Panc1 (cell line): ENCODE data around the gene CYFIP2. TPM values are rescaled to one million over a fixed set of nuclear protein-coding genes. Genes with fewer than 3 reads are reported as not detected.

Experiments
- ATAC-seq: fragments of 200-7000 bp; cut with Tn5 transposase; 2 replicates; pipeline ENCODE4 v1.9.1; 2020; ENCODE audit warnings: mild to moderate bottlenecking, moderate library complexity
- BruUV-seq: library from RNA; stranded (reverse); fragments of 400-500 nt; replicated peaks from 2 replicates; lab custom pipeline; 2021; lab: Mats Ljungman, UMichigan
- CTCF ChIA-PET: fragments of 300-600 bp; sonication (Branson Sonifier 250); formaldehyde crosslinking; loops from one replicate; lab custom pipeline; 2022; ENCODE audit warnings: antibody characterized with exemption; lab: Charles Lee
- POLR2A ChIA-PET: fragments of 300-600 bp; sonication (Branson Sonifier 250); formaldehyde crosslinking; loops from one replicate; lab custom pipeline; 2022; ENCODE audit warnings: antibody characterized with exemption; lab: Charles Lee
- DNase-seq: peaks from one replicate; pipeline ENCODE4 v3.0.0-alpha.2; 2010; ENCODE audit warnings: low read depth, low spot score
- H3K27ac ChIP-seq: 2 replicates; pipeline ENCODE4 v1.5.1; 2011; ENCODE audit warnings: mild to moderate bottlenecking, low read length, inconsistent platforms
- H3K27me3 ChIP-seq: fragments of 200-500 bp; sonication (Bioruptor generic); 2 replicates; pipeline ENCODE4 v1.6.0; 2014; ENCODE audit warnings: low read length, inconsistent platforms; ENCODE audit not compliant: control insufficient read depth, insufficient read depth
- H3K36me3 ChIP-seq: fragments of 200-500 bp; sonication (Bioruptor generic); 2 replicates; pipeline ENCODE4 v1.5.1; 2014; ENCODE audit warnings: inconsistent platforms, mild to moderate bottlenecking, low read length, moderate library complexity; ENCODE audit not compliant: control insufficient read depth, insufficient read depth
- H3K4me1 ChIP-seq: 2 replicates; pipeline ENCODE4 v1.5.1; 2011; ENCODE audit warnings: inconsistent platforms, mild to moderate bottlenecking, low read length, moderate library complexity; ENCODE audit not compliant: control insufficient read depth, insufficient read depth
- H3K4me3 ChIP-seq, 2 experiments: 2 replicates each; pipeline ENCODE4 v1.5.1; 2011 to 2012; ENCODE audit warnings: low read depth in 2 of 2, low read length in 2 of 2, mild to moderate bottlenecking in 2 of 2, inconsistent platforms in 1 of 2, moderate library complexity in 1 of 2
- H3K9me3 ChIP-seq: fragments of 200-500 bp; sonication (Bioruptor generic); 2 replicates; pipeline ENCODE4 v1.5.1; 2014; ENCODE audit warnings: low read depth, mild to moderate bottlenecking, inconsistent platforms, low read length, moderate library complexity; ENCODE audit not compliant: control insufficient read depth, insufficient read depth
- POLR2AphosphoS5 ChIP-seq: IDR thresholded peaks from 2 replicates; pipeline ENCODE4 v1.6.1; 2012; ENCODE audit warnings: mild to moderate bottlenecking, low read depth, low read length, moderate library complexity
- SIN3A ChIP-seq: IDR thresholded peaks from 2 replicates; pipeline ENCODE4 v1.6.1; 2012; ENCODE audit warnings: low read depth, mild to moderate bottlenecking, low read length, moderate library complexity, borderline replicate concordance; ENCODE audit not compliant: insufficient read depth
- TCF7L2 ChIP-seq: IDR thresholded peaks from 2 replicates; pipeline ENCODE4 v1.6.1; 2011; ENCODE audit warnings: mild to moderate bottlenecking, low read depth, low read length, inconsistent platforms
- in situ Hi-C: cut with HindIII; loops from 2 replicates; pipeline ENCODE4 v1.10.0; 2016; ENCODE audit warnings: low sequenced_read_pairs, low pct_unique_long_range_greater_than_20kb
- intact Hi-C: fragments of 100-400 bp; cut with micrococcal nuclease; formaldehyde crosslinking; loops from one replicate; pipeline ENCODE4 v1.10.0; 2022; ENCODE audit not compliant: unreplicated experiment
- total RNA-seq: library from RNA; stranded (reverse); gene quantifications from one replicate; pipeline ENCODE4 v1.2.1, GENCODE V29; 2021; ENCODE audit not compliant: unreplicated experiment
- TF ChIP-seq, protein P1 (sequence below): fragments of 450-650 bp; IDR thresholded peaks from 2 replicates; pipeline ENCODE4 v1.5.1; 2017; ENCODE audit warnings: mild to moderate bottlenecking
- TF ChIP-seq, protein P2 (sequence below), 2 experiments: IDR thresholded peaks; 2 replicates each; pipeline ENCODE4 v1.6.1; 2011 to 2012; ENCODE audit warnings: low read depth in 2 of 2, control low read depth in 1 of 2, low read length in 1 of 2, mild to moderate bottlenecking in 1 of 2, moderate library complexity in 1 of 2; ENCODE audit not compliant: insufficient read depth in 1 of 2

Gene CYFIP2
- total RNA-seq, 1 experiment from 2014 or later: 0.80 TPM

DNA sequence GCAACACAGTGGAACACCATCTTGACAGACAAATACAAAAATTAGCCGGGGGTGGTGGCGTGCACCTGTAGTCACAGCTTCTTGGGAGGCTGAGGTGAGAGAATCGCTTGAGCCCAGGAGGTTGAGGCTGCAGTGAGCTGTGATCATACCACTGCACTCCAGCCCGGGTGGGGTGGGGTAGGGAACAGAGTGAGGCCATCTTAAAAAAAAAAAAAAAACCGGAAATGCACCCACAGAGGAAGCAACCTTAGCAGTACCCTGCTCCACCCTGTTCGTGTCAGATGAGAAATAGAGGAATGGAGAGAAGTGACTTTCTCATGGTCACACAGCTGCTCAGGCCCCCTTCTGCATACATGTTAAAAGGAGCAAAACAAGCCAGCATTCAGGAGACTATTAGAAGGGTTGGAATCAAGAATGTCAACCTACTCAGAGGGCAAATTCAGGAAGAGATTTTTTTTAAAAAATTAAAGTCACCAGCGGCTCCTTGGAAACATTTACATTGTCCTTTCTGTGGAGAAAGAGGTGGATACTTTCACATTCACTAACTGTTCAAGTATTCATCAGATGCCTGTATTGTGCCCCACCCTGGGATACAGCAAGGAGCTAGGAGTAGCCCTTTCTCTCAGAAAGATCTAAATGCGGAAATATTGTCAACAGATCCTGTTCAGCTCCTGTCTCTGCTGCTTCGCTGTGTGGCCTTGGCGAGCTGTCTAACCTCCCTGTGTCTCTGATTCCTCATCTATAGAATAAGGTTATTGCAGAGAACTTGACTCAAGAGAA is 41.0 kb downstream of the CYFIP2 start:
- intact Hi-C loops: no loop called here
- Histone ChIP-seq H3K9me3 (no peaks in the 10 kb centered on the region), H3K27ac (no peak overlapping the region), H3K27me3 (no peaks in the 10 kb centered on the region), H3K4me3 (no peak overlapping the region), H3K4me1 (no peaks in the 10 kb centered on the region), H3K36me3 (no peaks in the 10 kb centered on the region)
- TF ChIP-seq, protein P1, sequence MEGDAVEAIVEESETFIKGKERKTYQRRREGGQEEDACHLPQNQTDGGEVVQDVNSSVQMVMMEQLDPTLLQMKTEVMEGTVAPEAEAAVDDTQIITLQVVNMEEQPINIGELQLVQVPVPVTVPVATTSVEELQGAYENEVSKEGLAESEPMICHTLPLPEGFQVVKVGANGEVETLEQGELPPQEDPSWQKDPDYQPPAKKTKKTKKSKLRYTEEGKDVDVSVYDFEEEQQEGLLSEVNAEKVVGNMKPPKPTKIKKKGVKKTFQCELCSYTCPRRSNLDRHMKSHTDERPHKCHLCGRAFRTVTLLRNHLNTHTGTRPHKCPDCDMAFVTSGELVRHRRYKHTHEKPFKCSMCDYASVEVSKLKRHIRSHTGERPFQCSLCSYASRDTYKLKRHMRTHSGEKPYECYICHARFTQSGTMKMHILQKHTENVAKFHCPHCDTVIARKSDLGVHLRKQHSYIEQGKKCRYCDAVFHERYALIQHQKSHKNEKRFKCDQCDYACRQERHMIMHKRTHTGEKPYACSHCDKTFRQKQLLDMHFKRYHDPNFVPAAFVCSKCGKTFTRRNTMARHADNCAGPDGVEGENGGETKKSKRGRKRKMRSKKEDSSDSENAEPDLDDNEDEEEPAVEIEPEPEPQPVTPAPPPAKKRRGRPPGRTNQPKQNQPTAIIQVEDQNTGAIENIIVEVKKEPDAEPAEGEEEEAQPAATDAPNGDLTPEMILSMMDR: no peak
- no peak for TF ChIP-seq SIN3A
- no peak for TF ChIP-seq TCF7L2
- TF ChIP-seq, protein P2, sequence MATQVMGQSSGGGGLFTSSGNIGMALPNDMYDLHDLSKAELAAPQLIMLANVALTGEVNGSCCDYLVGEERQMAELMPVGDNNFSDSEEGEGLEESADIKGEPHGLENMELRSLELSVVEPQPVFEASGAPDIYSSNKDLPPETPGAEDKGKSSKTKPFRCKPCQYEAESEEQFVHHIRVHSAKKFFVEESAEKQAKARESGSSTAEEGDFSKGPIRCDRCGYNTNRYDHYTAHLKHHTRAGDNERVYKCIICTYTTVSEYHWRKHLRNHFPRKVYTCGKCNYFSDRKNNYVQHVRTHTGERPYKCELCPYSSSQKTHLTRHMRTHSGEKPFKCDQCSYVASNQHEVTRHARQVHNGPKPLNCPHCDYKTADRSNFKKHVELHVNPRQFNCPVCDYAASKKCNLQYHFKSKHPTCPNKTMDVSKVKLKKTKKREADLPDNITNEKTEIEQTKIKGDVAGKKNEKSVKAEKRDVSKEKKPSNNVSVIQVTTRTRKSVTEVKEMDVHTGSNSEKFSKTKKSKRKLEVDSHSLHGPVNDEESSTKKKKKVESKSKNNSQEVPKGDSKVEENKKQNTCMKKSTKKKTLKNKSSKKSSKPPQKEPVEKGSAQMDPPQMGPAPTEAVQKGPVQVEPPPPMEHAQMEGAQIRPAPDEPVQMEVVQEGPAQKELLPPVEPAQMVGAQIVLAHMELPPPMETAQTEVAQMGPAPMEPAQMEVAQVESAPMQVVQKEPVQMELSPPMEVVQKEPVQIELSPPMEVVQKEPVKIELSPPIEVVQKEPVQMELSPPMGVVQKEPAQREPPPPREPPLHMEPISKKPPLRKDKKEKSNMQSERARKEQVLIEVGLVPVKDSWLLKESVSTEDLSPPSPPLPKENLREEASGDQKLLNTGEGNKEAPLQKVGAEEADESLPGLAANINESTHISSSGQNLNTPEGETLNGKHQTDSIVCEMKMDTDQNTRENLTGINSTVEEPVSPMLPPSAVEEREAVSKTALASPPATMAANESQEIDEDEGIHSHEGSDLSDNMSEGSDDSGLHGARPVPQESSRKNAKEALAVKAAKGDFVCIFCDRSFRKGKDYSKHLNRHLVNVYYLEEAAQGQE (IDR thresholded peaks at IDR 0.05; ENCODE audit: insufficient read depth in 1 of 2, low read depth in 2 of 2, low read length in 1 of 2): no peak
- ChIA-PET POLR2A (no interaction called here), CTCF (interaction anchor here (0.5 to 0.6 kb wide), 2 partner anchors 63 to 158 kb away, joined by 4 to 5 read pairs; no protein-coding TSS in a partner anchor)
- ATAC-seq (no peak), DNase-seq (no peak)
- in situ Hi-C loops: no loop called here
- no TSS peak for BruUV-seq

DNA sequence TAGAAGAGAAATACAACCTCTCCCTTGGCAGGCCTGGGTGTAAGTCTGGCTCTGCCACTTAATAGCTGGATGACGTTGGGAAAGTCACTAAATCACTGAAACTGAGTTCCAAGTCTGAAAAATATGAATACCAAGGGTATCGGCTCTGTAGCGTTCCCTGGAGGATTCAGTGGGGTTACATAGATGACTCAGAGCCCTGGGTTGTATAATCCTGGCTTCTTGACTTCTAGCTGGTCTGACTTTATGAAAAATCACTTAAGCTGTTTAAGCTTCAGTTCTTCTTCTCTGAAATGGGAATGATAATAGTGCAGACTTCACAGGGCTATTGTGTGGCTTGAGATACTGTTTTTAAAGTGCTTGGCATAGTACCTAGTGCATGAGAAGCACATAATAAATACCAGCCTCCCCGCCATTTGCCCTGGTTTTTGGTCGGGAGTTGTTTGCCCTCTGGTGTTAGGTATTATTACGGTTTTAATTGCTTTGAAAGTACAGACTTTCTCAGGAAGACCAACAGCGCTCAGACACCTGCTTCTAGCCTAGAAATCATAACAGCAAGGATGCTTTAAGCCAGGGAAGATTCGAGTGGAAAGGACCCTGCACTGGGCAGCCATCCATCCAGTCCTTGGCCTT is 43.0 kb downstream of the CYFIP2 start:
- Histone ChIP-seq H3K4me3 (no peak overlapping the region), H3K36me3 (no peaks in the 10 kb centered on the region), H3K9me3 (no peaks in the 10 kb centered on the region), H3K27me3 (peaks cover 5% of the 10 kb centered on the region; the same call in 1 of the 2 replicates), H3K27ac (no peak overlapping the region), H3K4me1 (no peaks in the 10 kb centered on the region)
- no peak for ATAC-seq
- ChIA-PET POLR2A (no interaction called here), CTCF (no interaction called here)
- no TSS peak for BruUV-seq
- TF ChIP-seq POLR2AphosphoS5 (no peak), TCF7L2 (no peak), SIN3A (no peak)
- TF ChIP-seq, protein P1: no peak; the same call in 1 of the 2 replicates
- TF ChIP-seq, protein P2 (IDR thresholded peaks at IDR 0.05; ENCODE audit: insufficient read depth in 1 of 2, low read depth in 2 of 2, low read length in 1 of 2): no peak
- intact Hi-C loops (no loop called here), in situ Hi-C loops (no loop called here)
- DNase-seq: no peak
